HepG2 (cell line): ENCODE data around the gene RTF1. TPM values are rescaled to one million over a fixed set of nuclear protein-coding genes. Genes with fewer than 3 reads are reported as not detected.
A peak's percentile ranks its signal among the peaks of the same experiment; 100 is the strongest.

Experiments used
- DNMT1 ChIP-seq: sonication (generic); formaldehyde crosslinking; IDR thresholded peaks from 2 replicates; pipeline ENCODE4 v1.5.1; 2020; ENCODE audit warnings: mild to moderate bottlenecking, missing genetic modification reagents
- HES4 ChIP-seq: sonication (generic); formaldehyde crosslinking; IDR thresholded peaks from 2 replicates; pipeline ENCODE4 v1.9.0; 2021; ENCODE audit warnings: mild to moderate bottlenecking, missing genetic modification reagents, borderline replicate concordance
- MEIS1 ChIP-seq: sonication (generic); formaldehyde crosslinking; IDR thresholded peaks from 2 replicates; pipeline ENCODE4 v1.9.0; 2021; ENCODE audit warnings: mild to moderate bottlenecking, missing genetic modification reagents, moderate library complexity, borderline replicate concordance
- MLLT10 ChIP-seq: sonication (generic); formaldehyde crosslinking; IDR thresholded peaks from 2 replicates; pipeline ENCODE4 v1.4.0; 2020; ENCODE audit warnings: missing genetic modification reagents
- NBN ChIP-seq: fragments of 450-650 bp; conservative IDR thresholded peaks from 2 replicates; pipeline ENCODE4 v1.6.1; 2017
- NCOA5 ChIP-seq: sonication (generic); formaldehyde crosslinking; IDR thresholded peaks from 2 replicates; pipeline ENCODE4 v1.4.0; 2020; ENCODE audit warnings: missing genetic modification reagents
- NFE2 ChIP-seq: sonication (generic); formaldehyde crosslinking; IDR thresholded peaks from 2 replicates; pipeline ENCODE4 v1.4.0; 2020; ENCODE audit warnings: missing genetic modification reagents
- NFKB2 ChIP-seq: sonication (generic); formaldehyde crosslinking; IDR thresholded peaks from 2 replicates; pipeline ENCODE4 v1.4.0; 2020; ENCODE audit warnings: missing genetic modification reagents, borderline replicate concordance
- NR1H2 ChIP-seq: sonication (generic); formaldehyde crosslinking; IDR thresholded peaks from 2 replicates; pipeline ENCODE4 v1.8.1; 2022; ENCODE audit warnings: low read depth, missing genetic modification reagents, borderline replicate concordance
- RFX3 ChIP-seq: IDR thresholded peaks from 2 replicates; pipeline ENCODE4 v1.6.1; 2016; ENCODE audit warnings: missing biosample characterization, missing genetic modification reagents
- THYN1 ChIP-seq: sonication (generic); formaldehyde crosslinking; IDR thresholded peaks from 2 replicates; pipeline ENCODE4 v1.8.1; 2023; ENCODE audit warnings: low read depth, mild to moderate bottlenecking, moderate library complexity, missing genetic modification reagents, borderline replicate concordance
- ZBED4 ChIP-seq: sonication (generic); formaldehyde crosslinking; IDR thresholded peaks from 2 replicates; pipeline ENCODE4 v1.4.0; 2020; ENCODE audit warnings: missing genetic modification reagents, borderline replicate concordance
- ZFP36 ChIP-seq: fragments of 150-350 bp; IDR thresholded peaks from 2 replicates; pipeline ENCODE4 v1.6.1; 2018; ENCODE audit warnings: borderline replicate concordance, low read length, low read depth; ENCODE audit not compliant: partially characterized antibody
- ZNF260 ChIP-seq: sonication (generic); formaldehyde crosslinking; IDR thresholded peaks from 2 replicates; pipeline ENCODE4 v1.4.0; 2020; ENCODE audit warnings: missing genetic modification reagents, low read depth, mild to moderate bottlenecking, borderline replicate concordance
- ZNF337 ChIP-seq: sonication (generic); formaldehyde crosslinking; IDR thresholded peaks from 2 replicates; pipeline ENCODE4 v1.5.1; 2020; ENCODE audit warnings: missing genetic modification reagents, low read depth, mild to moderate bottlenecking, borderline replicate concordance
- ZNF33B ChIP-seq: sonication (generic); formaldehyde crosslinking; IDR thresholded peaks from 2 replicates; pipeline ENCODE4 v1.5.1; 2020; ENCODE audit warnings: mild to moderate bottlenecking, missing genetic modification reagents
- ZNF891 ChIP-seq: sonication (generic); formaldehyde crosslinking; IDR thresholded peaks from 2 replicates; pipeline ENCODE4 v1.5.0; 2020; ENCODE audit warnings: mild to moderate bottlenecking, missing genetic modification reagents
- polyA plus RNA-seq, 8 experiments: library from polyadenylated mRNA; depleted of rRNA in 3 of 8; stranded (reverse) in 7 of 8; unstranded in 1 of 8; fragments of >200 nt; fragmentation: Illumina TruSeq in 4 of 8; extraction: Trizol in 4 of 8; gene quantifications; 2 replicates each; pipeline versions ENCODE4 v1.2.1 to v1.2.3, GENCODE V29; 2011 to 2016; ENCODE audit warnings: low read depth in 4 of 8, missing spikeins in 1 of 8, mixed read lengths in 1 of 8; ENCODE audit not compliant: insufficient read depth in 1 of 8
- total RNA-seq, 5 experiments: library from RNA; depleted of rRNA; stranded (reverse); fragments of >200 nt; fragmentation: Illumina TruSeq; extraction: Trizol; gene quantifications; 2 replicates each; pipeline ENCODE4 v1.2.3, GENCODE V29; 2016; ENCODE audit warnings: low read depth in 1 of 5
- TF ChIP-seq, protein P1 (sequence below): sonication (generic); formaldehyde crosslinking; IDR thresholded peaks from 2 replicates; pipeline ENCODE4 v1.5.1; 2020; ENCODE audit warnings: mild to moderate bottlenecking, missing genetic modification reagents, moderate library complexity
- TF ChIP-seq, protein P2 (sequence below): sonication (generic); formaldehyde crosslinking; IDR thresholded peaks from 2 replicates; pipeline ENCODE4 v1.8.0; 2022; ENCODE audit warnings: mild to moderate bottlenecking, missing genetic modification reagents, moderate library complexity
- TF ChIP-seq, protein P3 (sequence below): sonication (generic); formaldehyde crosslinking; IDR thresholded peaks from 2 replicates; pipeline ENCODE4 v1.5.1; 2020; ENCODE audit warnings: mild to moderate bottlenecking, missing genetic modification reagents, borderline replicate concordance

The RTF1 gene
- total and polyA plus RNA-seq, 2 of the 13 experiments (the other 11 are each of a cell fraction or from before 2014, with no cell fraction given): 13.9 to 17.9 TPM

DNA sequence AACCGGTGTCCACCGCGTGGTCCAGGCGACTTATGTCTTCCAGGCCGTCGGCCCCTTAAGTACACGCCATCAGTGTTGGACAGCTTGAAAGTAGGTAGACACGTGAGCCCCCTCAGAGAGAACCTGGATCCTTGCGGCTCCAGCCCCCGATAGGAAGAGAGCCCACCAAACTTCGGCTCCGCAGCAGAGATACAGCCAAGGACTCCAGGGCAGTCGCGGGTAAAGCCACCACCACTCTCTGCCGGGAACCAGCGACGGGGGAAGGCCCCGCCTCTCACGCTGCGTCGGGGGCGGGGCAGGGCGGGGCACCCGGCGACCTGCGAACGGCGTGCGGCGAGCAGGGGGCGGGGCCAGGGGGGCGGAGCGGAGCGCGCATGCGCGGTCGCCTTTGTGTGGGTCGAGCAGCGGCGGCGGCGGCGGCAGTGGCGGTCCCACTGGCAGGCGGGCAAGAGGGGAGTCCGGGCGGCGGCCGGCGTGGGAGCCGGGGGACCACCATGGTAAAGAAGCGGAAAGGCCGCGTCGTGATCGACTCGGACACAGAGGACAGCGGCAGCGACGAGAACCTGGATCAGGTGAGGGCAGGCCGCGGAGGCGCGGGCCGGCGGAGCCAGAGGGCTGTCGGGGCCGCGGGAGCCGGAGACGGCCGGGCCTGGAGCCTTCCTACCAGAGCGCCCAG, at the start of gene RTF1 (continued):
- TF ChIP-seq ZNF260 (CRISPR knock-in tag): no peak
- TF ChIP-seq DNMT1 (CRISPR knock-in tag): no peak
- TF ChIP-seq NBN: no peak
- TF ChIP-seq, protein P1, sequence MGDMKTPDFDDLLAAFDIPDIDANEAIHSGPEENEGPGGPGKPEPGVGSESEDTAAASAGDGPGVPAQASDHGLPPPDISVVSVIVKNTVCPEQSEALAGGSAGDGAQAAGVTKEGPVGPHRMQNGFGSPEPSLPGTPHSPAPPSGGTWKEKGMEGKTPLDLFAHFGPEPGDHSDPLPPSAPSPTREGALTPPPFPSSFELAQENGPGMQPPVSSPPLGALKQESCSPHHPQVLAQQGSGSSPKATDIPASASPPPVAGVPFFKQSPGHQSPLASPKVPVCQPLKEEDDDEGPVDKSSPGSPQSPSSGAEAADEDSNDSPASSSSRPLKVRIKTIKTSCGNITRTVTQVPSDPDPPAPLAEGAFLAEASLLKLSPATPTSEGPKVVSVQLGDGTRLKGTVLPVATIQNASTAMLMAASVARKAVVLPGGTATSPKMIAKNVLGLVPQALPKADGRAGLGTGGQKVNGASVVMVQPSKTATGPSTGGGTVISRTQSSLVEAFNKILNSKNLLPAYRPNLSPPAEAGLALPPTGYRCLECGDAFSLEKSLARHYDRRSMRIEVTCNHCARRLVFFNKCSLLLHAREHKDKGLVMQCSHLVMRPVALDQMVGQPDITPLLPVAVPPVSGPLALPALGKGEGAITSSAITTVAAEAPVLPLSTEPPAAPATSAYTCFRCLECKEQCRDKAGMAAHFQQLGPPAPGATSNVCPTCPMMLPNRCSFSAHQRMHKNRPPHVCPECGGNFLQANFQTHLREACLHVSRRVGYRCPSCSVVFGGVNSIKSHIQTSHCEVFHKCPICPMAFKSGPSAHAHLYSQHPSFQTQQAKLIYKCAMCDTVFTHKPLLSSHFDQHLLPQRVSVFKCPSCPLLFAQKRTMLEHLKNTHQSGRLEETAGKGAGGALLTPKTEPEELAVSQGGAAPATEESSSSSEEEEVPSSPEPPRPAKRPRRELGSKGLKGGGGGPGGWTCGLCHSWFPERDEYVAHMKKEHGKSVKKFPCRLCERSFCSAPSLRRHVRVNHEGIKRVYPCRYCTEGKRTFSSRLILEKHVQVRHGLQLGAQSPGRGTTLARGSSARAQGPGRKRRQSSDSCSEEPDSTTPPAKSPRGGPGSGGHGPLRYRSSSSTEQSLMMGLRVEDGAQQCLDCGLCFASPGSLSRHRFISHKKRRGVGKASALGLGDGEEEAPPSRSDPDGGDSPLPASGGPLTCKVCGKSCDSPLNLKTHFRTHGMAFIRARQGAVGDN (CRISPR knock-in tag): peak; percentile 82
- no peak for TF ChIP-seq MLLT10 (CRISPR knock-in tag)
- TF ChIP-seq ZNF891 (CRISPR knock-in tag): peak; percentile 32; the same call in 1 of the 2 replicates
- TF ChIP-seq RFX3 (CRISPR knock-in tag): no peak
- TF ChIP-seq, protein P2, sequence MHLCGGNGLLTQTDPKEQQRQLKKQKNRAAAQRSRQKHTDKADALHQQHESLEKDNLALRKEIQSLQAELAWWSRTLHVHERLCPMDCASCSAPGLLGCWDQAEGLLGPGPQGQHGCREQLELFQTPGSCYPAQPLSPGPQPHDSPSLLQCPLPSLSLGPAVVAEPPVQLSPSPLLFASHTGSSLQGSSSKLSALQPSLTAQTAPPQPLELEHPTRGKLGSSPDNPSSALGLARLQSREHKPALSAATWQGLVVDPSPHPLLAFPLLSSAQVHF (CRISPR knock-in tag): peak; percentile 55
- no peak for TF ChIP-seq NFE2 (CRISPR knock-in tag)
- TF ChIP-seq ZBED4 (CRISPR knock-in tag): no peak
- TF ChIP-seq HES4: no peak; the same call in 1 of the 2 replicates
- TF ChIP-seq, protein P3, sequence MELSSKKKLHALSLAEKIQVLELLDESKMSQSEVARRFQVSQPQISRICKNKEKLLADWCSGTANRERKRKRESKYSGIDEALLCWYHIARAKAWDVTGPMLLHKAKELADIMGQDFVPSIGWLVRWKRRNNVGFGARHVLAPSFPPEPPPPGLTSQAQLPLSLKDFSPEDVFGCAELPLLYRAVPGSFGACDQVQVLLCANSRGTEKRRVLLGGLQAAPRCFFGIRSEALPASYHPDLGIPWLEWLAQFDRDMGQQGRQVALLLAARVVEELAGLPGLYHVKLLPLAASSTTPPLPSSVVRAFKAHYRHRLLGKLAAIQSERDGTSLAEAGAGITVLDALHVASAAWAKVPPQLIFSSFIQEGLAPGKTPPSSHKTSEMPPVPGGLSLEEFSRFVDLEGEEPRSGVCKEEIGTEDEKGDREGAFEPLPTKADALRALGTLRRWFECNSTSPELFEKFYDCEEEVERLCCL (CRISPR knock-in tag): no peak
- TF ChIP-seq NCOA5 (CRISPR knock-in tag): no peak
- TF ChIP-seq NFKB2 (CRISPR knock-in tag): no peak; the same call in 1 of the 2 replicates
- TF ChIP-seq ZFP36: no peak
- TF ChIP-seq MEIS1: no peak
- no peak for TF ChIP-seq ZNF33B (CRISPR knock-in tag)
- no peak for TF ChIP-seq ZNF337 (CRISPR knock-in tag)
- TF ChIP-seq THYN1 (CRISPR knock-in tag): no peak
- no peak for TF ChIP-seq NR1H2 (CRISPR knock-in tag)
